GM12878 (cell line): ENCODE results near the gene SQOR. TPM values are rescaled to one million over a fixed set of nuclear protein-coding genes. Genes with fewer than 3 reads are reported as not detected.

Experiments used
- ELK1 ChIP-seq: IDR thresholded peaks from 2 replicates; pipeline ENCODE4 v1.6.1; 2012; ENCODE audit warnings: low read depth, low read length, improper control_type of control experiment
- GABPA ChIP-seq: IDR thresholded peaks from 2 replicates; pipeline ENCODE4 v1.6.1; 2014; ENCODE audit warnings: antibody characterized with exemption, low read depth, mild to moderate bottlenecking, inconsistent platforms
- HCFC1 ChIP-seq: fragments of 150-350 bp; IDR thresholded peaks from 2 replicates; pipeline ENCODE4 v1.6.1; 2014; ENCODE audit warnings: low read length
- MEF2A ChIP-seq: IDR thresholded peaks from 2 replicates; pipeline ENCODE4 v1.6.1; 2011; ENCODE audit warnings: low read depth, mild to moderate bottlenecking, low read length, moderate library complexity; ENCODE audit not compliant: insufficient read depth
- NBN ChIP-seq: fragments of 450-650 bp; IDR thresholded peaks from 2 replicates; pipeline ENCODE4 v1.6.1; 2016
- NRF1 ChIP-seq: conservative IDR thresholded peaks from 2 replicates; pipeline ENCODE4 v1.6.1; 2011; ENCODE audit warnings: mild to moderate bottlenecking, low read depth, low read length, improper control_type of control experiment
- PBX3 ChIP-seq: IDR thresholded peaks from 2 replicates; pipeline ENCODE4 v1.6.1; 2011; ENCODE audit warnings: mild to moderate bottlenecking, low read depth, low read length, moderate library complexity; ENCODE audit not compliant: insufficient replicate concordance
- PRDM15 ChIP-seq: fragments of 450-650 bp; formaldehyde crosslinking; IDR thresholded peaks from 2 replicates; pipeline ENCODE4 v1.4.0; 2020; ENCODE audit warnings: mild to moderate bottlenecking, moderate library complexity
- RCOR1 ChIP-seq: conservative IDR thresholded peaks from 2 replicates; pipeline ENCODE4 v1.6.1; 2012; ENCODE audit warnings: low read depth, low read length, improper control_type of control experiment
- SMAD5 ChIP-seq: IDR thresholded peaks from 2 replicates; pipeline ENCODE4 v1.6.1; 2016; ENCODE audit warnings: antibody characterized with exemption, low read depth
- SMARCA5 ChIP-seq: fragments of 450-650 bp; IDR thresholded peaks from 2 replicates; pipeline ENCODE4 v1.6.1; 2017; ENCODE audit warnings: mild to moderate bottlenecking
- STAT1 ChIP-seq: fragments of 450-650 bp; conservative IDR thresholded peaks from 2 replicates; pipeline ENCODE4 v1.6.1; 2014; ENCODE audit warnings: antibody characterized with exemption, mild to moderate bottlenecking
- STAT3 ChIP-seq: IDR thresholded peaks from 2 replicates; pipeline ENCODE4 v1.6.1; 2011; ENCODE audit warnings: low read depth, low read length, improper control_type of control experiment
- TBL1XR1 ChIP-seq: IDR thresholded peaks from 2 replicates; pipeline ENCODE4 v1.6.1; 2012; ENCODE audit warnings: low read depth, low read length, improper control_type of control experiment
- USF2 ChIP-seq: IDR thresholded peaks from 2 replicates; pipeline ENCODE4 v1.6.1; 2011; ENCODE audit warnings: low read depth, low read length, improper control_type of control experiment, borderline replicate concordance
- WRNIP1 ChIP-seq: IDR thresholded peaks from 2 replicates; pipeline ENCODE4 v1.6.1; 2011; ENCODE audit warnings: low read depth, low read length, improper control_type of control experiment, borderline replicate concordance
- ZNF274 ChIP-seq: IDR thresholded peaks from one replicate; pipeline ENCODE4 v1.8.0; 2011; ENCODE audit not compliant: insufficient read length, insufficient read depth
- ZSCAN29 ChIP-seq: fragments of 450-650 bp; IDR thresholded peaks from 2 replicates; pipeline ENCODE4 v1.6.1; 2017; ENCODE audit warnings: mild to moderate bottlenecking, moderate library complexity
- polyA plus RNA-seq, 11 experiments: library from polyadenylated mRNA; depleted of rRNA in 4 of 11; unstranded in 6 of 11; stranded (reverse) in 5 of 11; fragments of >200 nt; fragmentation: Nextera tagmentation in 4 of 11; fragmentation: Illumina TruSeq in 1 of 11; extraction: Ambion mirVana in 4 of 11; extraction: Trizol in 1 of 11; gene quantifications; 1 replicate in 1 of 11; 2 replicates in 10 of 11; pipeline versions ENCODE4 v1.2.1 to v1.2.3, GENCODE V29; 2011 to 2016; ENCODE audit warnings: inconsistent platforms in 2 of 11, missing spikeins in 2 of 11, low read depth in 1 of 11
- total RNA-seq, 4 experiments: library from RNA; depleted of rRNA in 3 of 4; stranded (reverse); fragments of >200 nt in 3 of 4; fragmentation: Illumina TruSeq in 1 of 4; extraction: Trizol in 1 of 4; gene quantifications; 2 replicates each; pipeline versions ENCODE4 v1.2.1 to v1.2.3, GENCODE V29; 2013 to 2021
- TF ChIP-seq, protein P1 (sequence below): fragments of 150-350 bp; IDR thresholded peaks from 2 replicates; pipeline ENCODE4 v1.6.1; 2016; ENCODE audit warnings: low read depth, low read length

SQOR gene
- total and polyA plus RNA-seq, 10 of the 15 experiments (the other 5 are each of a cell fraction or from before 2014, with no cell fraction given), result 14.5 to 74.7 (median 44.2) TPM

GRCh38 chr15:45587095-45587862, 47.5 kb upstream of the SQOR start, which contains the start of gene BLOC1S6 (continued):
- TF ChIP-seq PBX3, result peak; percentile 16
- TF ChIP-seq STAT3, result no peak
- TF ChIP-seq PRDM15 (CRISPR knock-in tag), result no peak
- no peak for TF ChIP-seq TBL1XR1
- peak; percentile 96 for TF ChIP-seq NBN
- TF ChIP-seq, protein P1, sequence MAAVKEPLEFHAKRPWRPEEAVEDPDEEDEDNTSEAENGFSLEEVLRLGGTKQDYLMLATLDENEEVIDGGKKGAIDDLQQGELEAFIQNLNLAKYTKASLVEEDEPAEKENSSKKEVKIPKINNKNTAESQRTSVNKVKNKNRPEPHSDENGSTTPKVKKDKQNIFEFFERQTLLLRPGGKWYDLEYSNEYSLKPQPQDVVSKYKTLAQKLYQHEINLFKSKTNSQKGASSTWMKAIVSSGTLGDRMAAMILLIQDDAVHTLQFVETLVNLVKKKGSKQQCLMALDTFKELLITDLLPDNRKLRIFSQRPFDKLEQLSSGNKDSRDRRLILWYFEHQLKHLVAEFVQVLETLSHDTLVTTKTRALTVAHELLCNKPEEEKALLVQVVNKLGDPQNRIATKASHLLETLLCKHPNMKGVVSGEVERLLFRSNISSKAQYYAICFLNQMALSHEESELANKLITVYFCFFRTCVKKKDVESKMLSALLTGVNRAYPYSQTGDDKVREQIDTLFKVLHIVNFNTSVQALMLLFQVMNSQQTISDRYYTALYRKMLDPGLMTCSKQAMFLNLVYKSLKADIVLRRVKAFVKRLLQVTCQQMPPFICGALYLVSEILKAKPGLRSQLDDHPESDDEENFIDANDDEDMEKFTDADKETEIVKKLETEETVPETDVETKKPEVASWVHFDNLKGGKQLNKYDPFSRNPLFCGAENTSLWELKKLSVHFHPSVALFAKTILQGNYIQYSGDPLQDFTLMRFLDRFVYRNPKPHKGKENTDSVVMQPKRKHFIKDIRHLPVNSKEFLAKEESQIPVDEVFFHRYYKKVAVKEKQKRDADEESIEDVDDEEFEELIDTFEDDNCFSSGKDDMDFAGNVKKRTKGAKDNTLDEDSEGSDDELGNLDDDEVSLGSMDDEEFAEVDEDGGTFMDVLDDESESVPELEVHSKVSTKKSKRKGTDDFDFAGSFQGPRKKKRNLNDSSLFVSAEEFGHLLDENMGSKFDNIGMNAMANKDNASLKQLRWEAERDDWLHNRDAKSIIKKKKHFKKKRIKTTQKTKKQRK, result no peak
- 0 out of 2 replicates have a peak, but pooled peaks have one; percentile 7 for TF ChIP-seq MEF2A
- TF ChIP-seq SMAD5, result peak; percentile 63
- no peak for TF ChIP-seq WRNIP1
- peak; percentile 44; the same call in 1 of the 2 replicates for TF ChIP-seq SMARCA5
- no peak for TF ChIP-seq STAT1
- TF ChIP-seq RCOR1, result 0 out of 2 replicates have a peak, but pooled peaks have one; percentile 66
- TF ChIP-seq GABPA, result peak; percentile 93
- TF ChIP-seq ZSCAN29, result 0 out of 2 replicates have a peak, but pooled peaks have one; percentile 20
- peak; percentile 78 for TF ChIP-seq ELK1
- no peak for TF ChIP-seq NRF1
- no peak for TF ChIP-seq ZNF274
- TF ChIP-seq HCFC1, result peak; percentile 62
- peak; percentile 30 for TF ChIP-seq USF2
